WI38 (cell line): ENCODE data around the gene TRIAP1.

Experiments
- H3K4me3 ChIP-seq: 2 replicates; pipeline ENCODE4 v1.5.1; 2011; ENCODE audit warnings: low read depth, mild to moderate bottlenecking, control low read depth, low read length
- TF ChIP-seq, protein P1 (sequence below): IDR thresholded peaks from 2 replicates; pipeline ENCODE4 v1.5.1; 2012; ENCODE audit warnings: low read depth, mild to moderate bottlenecking, control low read depth, low read length

The TRIAP1 gene

DNA sequence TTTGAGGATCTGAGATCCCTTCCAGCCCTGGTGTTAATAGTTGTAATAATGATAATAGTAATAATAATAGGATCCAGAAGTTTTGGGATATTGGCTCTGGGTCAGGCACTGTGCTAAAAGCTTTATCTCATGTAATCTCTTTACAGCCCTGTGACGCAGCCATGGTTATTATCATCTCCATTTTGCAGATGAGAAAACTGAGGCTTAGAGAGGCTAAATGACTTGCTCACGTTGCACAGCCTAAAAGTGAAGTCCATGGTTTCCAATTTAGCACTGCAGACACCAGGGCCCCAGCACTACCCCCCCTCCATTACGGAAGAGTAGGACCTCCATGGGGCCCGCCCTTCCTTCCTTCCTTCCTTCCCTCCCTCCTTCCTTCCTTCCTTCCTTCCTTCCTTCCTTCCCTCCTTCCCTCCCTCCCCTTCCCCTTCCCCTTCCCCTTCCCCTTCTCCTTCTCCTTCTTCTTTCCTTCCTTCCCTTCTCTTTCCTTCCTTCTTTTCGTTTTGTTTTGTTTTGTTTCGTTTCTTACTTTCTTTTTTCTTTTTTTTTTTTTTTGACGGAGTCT is 23.2 kb downstream of the TRIAP1 start:
- TF ChIP-seq, protein P1, sequence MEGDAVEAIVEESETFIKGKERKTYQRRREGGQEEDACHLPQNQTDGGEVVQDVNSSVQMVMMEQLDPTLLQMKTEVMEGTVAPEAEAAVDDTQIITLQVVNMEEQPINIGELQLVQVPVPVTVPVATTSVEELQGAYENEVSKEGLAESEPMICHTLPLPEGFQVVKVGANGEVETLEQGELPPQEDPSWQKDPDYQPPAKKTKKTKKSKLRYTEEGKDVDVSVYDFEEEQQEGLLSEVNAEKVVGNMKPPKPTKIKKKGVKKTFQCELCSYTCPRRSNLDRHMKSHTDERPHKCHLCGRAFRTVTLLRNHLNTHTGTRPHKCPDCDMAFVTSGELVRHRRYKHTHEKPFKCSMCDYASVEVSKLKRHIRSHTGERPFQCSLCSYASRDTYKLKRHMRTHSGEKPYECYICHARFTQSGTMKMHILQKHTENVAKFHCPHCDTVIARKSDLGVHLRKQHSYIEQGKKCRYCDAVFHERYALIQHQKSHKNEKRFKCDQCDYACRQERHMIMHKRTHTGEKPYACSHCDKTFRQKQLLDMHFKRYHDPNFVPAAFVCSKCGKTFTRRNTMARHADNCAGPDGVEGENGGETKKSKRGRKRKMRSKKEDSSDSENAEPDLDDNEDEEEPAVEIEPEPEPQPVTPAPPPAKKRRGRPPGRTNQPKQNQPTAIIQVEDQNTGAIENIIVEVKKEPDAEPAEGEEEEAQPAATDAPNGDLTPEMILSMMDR, result no peak
- H3K4me3 ChIP-seq, result no peak overlapping the region

DNA sequence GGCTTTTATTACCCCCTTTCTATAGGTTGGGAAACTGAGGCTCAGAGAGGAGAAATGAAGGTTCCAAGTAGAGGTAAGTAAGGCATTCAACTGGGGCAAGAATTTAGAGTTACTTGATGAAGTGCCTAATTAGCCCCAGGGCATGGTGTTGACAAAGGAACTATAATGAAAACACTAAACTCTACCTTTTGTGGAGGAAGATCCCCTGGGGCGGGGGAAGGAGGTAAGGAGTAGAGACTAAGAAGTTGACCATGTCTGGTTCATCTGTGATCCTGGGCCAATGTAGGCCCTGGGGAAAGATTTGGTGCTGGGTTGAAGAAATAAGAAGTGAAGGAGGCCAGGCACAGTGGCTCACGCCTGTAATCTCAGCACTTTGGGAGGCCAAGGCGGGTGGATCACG is 24.5 kb downstream of the TRIAP1 start:
- H3K4me3 ChIP-seq, result no peak overlapping the region
- TF ChIP-seq, protein P1, result no peak

DNA sequence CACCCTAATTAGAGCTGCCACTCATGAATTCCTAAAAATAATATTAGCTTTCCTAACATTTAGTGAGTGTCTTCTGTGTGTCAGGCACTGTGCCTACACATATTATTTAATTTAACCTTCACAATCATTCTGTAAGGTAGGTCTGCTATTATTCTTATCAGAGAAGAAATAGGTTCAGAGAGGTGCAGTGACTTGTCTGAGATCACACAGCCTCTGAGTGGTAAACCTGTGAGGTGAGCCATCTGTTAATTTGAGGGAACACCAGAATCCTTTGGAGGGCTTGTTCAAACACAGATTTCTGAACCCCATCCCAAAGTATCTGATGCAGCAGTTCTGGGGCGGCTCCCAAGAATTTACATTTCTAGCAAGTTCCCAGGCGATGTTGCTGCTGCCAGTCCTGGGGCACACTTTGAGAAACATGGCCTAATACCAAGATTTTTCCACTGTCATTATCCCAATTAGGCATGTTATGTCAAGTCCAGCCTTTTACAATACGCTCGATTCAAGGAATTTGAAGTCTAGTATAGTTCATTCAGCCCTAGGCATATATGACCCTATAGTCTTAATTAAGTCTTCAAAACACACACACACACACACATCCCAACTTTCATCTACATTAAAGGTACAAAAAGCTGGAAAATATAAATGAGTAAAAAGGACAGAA is 28.1 kb downstream of the TRIAP1 start:
- TF ChIP-seq, protein P1, result no peak
- H3K4me3 ChIP-seq, result no peak overlapping the region

DNA sequence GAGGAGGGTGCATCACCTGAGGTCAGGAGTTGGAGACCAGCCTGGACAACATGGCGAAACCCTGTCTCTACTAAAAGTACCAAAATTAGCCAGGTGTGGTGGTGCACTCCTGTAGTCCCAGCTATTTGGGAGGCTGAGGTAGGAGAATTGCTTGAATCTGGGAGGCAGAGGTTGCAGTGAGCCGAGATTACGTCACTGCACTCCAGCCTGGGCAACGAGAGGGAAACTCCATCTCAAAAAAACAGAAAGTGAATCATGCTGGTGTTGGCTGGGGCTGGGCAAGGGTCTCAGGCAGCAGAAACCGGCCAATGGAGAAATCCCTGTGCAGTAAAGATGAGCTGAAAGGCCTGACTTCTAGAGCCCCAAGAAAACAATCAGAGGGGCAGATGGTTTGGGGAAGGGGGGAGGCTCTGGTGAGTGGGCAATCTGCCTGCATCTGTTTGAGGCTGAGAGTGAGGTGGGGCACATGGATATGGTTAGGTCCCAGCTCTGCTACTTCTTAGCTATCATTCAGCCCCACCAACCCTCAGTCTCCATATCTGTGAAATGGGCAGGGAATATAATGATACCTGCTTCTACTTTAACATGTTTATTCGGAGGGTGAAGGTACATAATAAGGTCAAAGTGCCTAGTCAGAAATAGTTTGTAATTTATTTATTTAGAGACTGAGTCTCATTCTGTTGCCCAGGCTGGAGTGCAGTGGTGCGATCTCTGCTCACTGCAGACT is 29.5 kb downstream of the TRIAP1 start:
- TF ChIP-seq, protein P1, result no peak
- H3K4me3 ChIP-seq, result no peak overlapping the region

DNA sequence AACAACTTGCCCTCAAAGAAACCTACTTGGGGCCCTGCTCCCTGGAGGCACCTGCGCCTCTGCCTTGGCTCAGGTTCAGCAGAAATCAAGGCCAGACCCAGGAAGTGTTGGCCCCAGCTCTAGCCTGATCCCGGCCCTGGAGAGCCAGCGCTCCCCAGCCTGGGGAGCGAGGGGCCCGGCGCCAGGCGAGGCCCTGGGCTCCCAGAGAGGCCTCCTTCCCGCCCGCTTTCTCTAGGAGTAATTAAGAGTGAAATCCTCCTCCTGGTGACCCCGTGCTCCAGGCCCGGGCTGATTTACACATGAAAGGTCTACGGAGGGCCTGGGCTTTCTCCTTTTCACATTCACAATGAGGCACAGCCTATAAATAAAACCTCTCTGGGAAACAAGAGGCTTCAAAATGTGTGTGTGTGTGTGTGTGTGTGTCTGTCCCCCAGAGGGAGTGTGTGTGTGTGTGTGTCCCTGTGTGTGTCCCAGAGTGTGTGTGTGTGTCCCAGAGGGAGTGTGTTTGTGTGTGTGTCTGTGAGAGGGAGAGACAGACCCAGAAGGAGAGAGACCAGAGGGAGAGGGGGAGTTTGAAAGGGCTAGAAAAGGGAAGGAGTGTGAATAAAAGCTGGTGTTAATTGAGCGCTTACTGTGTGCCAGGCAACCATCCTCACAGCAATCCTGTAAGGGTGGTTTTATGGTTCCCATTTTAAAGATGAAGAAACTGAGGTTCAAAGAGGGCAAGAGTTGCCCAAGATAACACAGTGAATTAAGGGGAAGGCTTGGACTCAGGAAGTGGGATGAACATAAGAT is 32.1 kb downstream of the TRIAP1 start:
- TF ChIP-seq, protein P1, result no peak
- H3K4me3 ChIP-seq, result no peak overlapping the region

DNA sequence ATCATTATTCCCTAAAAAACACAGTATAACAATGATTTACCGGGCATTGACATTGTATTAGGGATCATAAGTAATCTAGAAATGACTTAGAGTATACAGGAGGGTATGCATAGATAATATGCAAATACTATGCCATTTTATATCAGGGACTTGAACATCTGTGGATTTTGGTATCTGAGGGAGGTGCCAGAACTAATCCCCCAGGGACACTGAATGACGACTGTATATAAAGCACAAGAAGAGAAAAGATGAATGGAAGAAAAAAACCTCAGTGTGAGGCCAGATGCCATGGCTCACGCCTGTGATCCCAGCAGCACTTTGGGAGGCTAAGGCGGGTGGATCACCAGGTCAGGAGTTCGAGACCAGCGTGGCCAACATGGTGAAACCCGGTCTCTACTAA is 33.8 kb downstream of the TRIAP1 start:
- H3K4me3 ChIP-seq, result no peak overlapping the region
- TF ChIP-seq, protein P1, result no peak
